ENCODE data around the gene GPR173.

- no peak for TF ChIP-seq CTCF (conservative IDR thresholded peaks at IDR 0.05; ENCODE audit: low read depth, low read length)
- no peak for TF ChIP-seq EZH2 (IDR thresholded peaks at IDR 0.05; ENCODE audit: borderline replicate concordance, low read depth, low read length, poor library complexity, severe bottlenecking)
These were observed 67.5 kb downstream of the GPR173 start for GRCh38 chrX:53116101-53116500.
